HG03520 (cell line): ENCODE results near the gene TRIM27.
"Not testable (repeated sequence)": the region's sequence is repeated elsewhere in the genome, so short reads cannot be mapped to it uniquely, and the experiment has no call there.

ENCODE experiments used
- ATAC-seq: cut with Tn5 transposase; IDR thresholded peaks from one replicate; pipeline ENCODE4 v1.9.1; 2021; ENCODE audit warnings: mild to moderate bottlenecking, moderate library complexity; ENCODE audit not compliant: unreplicated experiment

The TRIM27 gene

GRCh38 chr6:28923318-28924102, at the start of gene TRIM27:
Gene TRIM27 (minus strand): TSS chr6:28923985. CDS start chr6:28923632, 353 bp downstream.
- peak; percentile 75 for ATAC-seq

GRCh38 chr6:28970056-28970455, 46.3 kb upstream of the TRIM27 start:
- ATAC-seq: not testable (repeated sequence)

- ATAC-seq: no peak
Observed at GRCh38 chr6:28969129-28969528, 45.3 kb upstream of the TRIM27 start.

GRCh38 chr6:28968476-28968875, 44.7 kb upstream of the TRIM27 start:
- ATAC-seq: no peak

GRCh38 chr6:28965706-28966105, 41.9 kb upstream of the TRIM27 start:
- no peak for ATAC-seq

- no peak for ATAC-seq
Observed at GRCh38 chr6:28960846-28961500, 37.2 kb upstream of the TRIM27 start.

GRCh38 chr6:28958561-28959243, 34.9 kb upstream of the TRIM27 start:
- ATAC-seq: not testable (repeated sequence)

GRCh38 chr6:28957795-28958314, 34.1 kb upstream of the TRIM27 start:
- ATAC-seq: not testable (repeated sequence)

- ATAC-seq: no peak
Observed at GRCh38 chr6:28956331-28956730, 32.5 kb upstream of the TRIM27 start.

- ATAC-seq: no peak
Observed at GRCh38 chr6:28953585-28954258, 29.9 kb upstream of the TRIM27 start.

GRCh38 chr6:28953039-28953584, 29.3 kb upstream of the TRIM27 start:
- ATAC-seq: peak; percentile 56

GRCh38 chr6:28949656-28950195, 25.9 kb upstream of the TRIM27 start:
- ATAC-seq: not testable (repeated sequence)

GRCh38 chr6:28948782-28949486, 25.1 kb upstream of the TRIM27 start:
- no peak for ATAC-seq

GRCh38 chr6:28947831-28948270, 24.1 kb upstream of the TRIM27 start:
- ATAC-seq: no peak

- no peak for ATAC-seq
Observed at GRCh38 chr6:28947067-28947765, 23.4 kb upstream of the TRIM27 start.

- no peak for ATAC-seq
Observed at GRCh38 chr6:28945349-28945748, 21.6 kb upstream of the TRIM27 start.

- ATAC-seq: no peak
Observed at GRCh38 chr6:28944412-28944865, 20.7 kb upstream of the TRIM27 start.

- no peak for ATAC-seq
Observed at GRCh38 chr6:28943557-28944411, 20.0 kb upstream of the TRIM27 start.
